K562 (cell line): Measurements from ENCODE around the gene SPATA24. TPM values are rescaled to one million over a fixed set of nuclear protein-coding genes. Genes with fewer than 3 reads are reported as not detected.
A peak's percentile ranks its signal among the peaks of the same experiment; 100 is the strongest.

ENCODE experiments used
- ATAC-seq: fragments of 200-7000 bp; cut with Tn5 transposase; 3 replicates; pipeline ENCODE4 v1.9.1; 2020; ENCODE audit warnings: moderate library complexity
- BruUV-seq: library from RNA; stranded (reverse); fragments of 400-500 nt; replicated peaks from 2 replicates; lab custom pipeline; 2021; lab: Mats Ljungman, UMichigan
- CTCF ChIA-PET: fragments of 300-600 bp; formaldehyde crosslinking; extraction: SDS; loops from one replicate; lab custom pipeline; 2021; ENCODE audit warnings: low intra/inter-chr PET ratio; lab: Yijun Ruan, JAX
- POLR2A ChIA-PET: fragments of 300-600, 350-650 bp; sonication (Branson Sonifier 250); formaldehyde crosslinking; extraction: SDS; loops from one replicate; lab custom pipeline; 2021; ENCODE audit warnings: antibody characterized with exemption, inconsistent platforms; lab: Yijun Ruan, JAX
- DNase-seq, 4 experiments: peaks; one replicate each; pipeline versions ENCODE4 v3.0.0 to v3.0.0-alpha.2; 2011 to 2018; ENCODE audit warnings: low spot score in 3 of 4, mixed read lengths in 3 of 4; ENCODE audit errors: extremely low read depth in 1 of 4
- FAIRE-seq: peaks from 2 replicates; lab custom pipeline; 2011; peaks lifted over from hg19 to GRCh38; lab: Jason Lieb, UNC
- H2AFZ ChIP-seq: 2 replicates; pipeline ENCODE4 v1.6.0; 2011; ENCODE audit warnings: low read depth, low read length, control low read depth, inconsistent platforms
- H3K27ac ChIP-seq: fragments of 200-600 bp; 3 replicates; pipeline ENCODE4 v1.8.0; 2011; ENCODE audit warnings: low read depth, mild to moderate bottlenecking, control low read depth, inconsistent platforms, low read length, moderate library complexity, mixed read lengths; ENCODE audit errors: extremely low read depth
- H3K27me3 ChIP-seq, 2 experiments: fragments of 300-600 bp in 1 of 2; 2 replicates in 1 of 2; 3 replicates in 1 of 2; pipeline versions ENCODE4 v1.6.0 to v1.8.0; 2011; ENCODE audit warnings: inconsistent platforms in 2 of 2, low read length in 2 of 2, mild to moderate bottlenecking in 1 of 2, mixed read lengths in 1 of 2, moderate library complexity in 1 of 2; ENCODE audit not compliant: control insufficient read depth in 2 of 2, insufficient read depth in 2 of 2
- H3K36me3 ChIP-seq: fragments of 300-600 bp; 3 replicates; pipeline ENCODE4 v1.8.0; 2011; ENCODE audit warnings: mild to moderate bottlenecking, low read length, inconsistent platforms; ENCODE audit not compliant: control insufficient read depth, insufficient read depth
- H3K4me1 ChIP-seq, 2 experiments: fragments of 200-600 bp in 1 of 2; replicated peaks in 1 of 2; 2 replicates in 1 of 2; 3 replicates in 1 of 2; pipeline versions ENCODE4 v1.5.1 to v1.8.0; 2011; ENCODE audit warnings: inconsistent platforms in 2 of 2, low read length in 2 of 2, mild to moderate bottlenecking in 1 of 2, mixed read lengths in 1 of 2, moderate library complexity in 1 of 2; ENCODE audit not compliant: control insufficient read depth in 2 of 2, insufficient read depth in 2 of 2
- H3K4me2 ChIP-seq: 2 replicates; pipeline ENCODE4 v1.6.1; 2011; ENCODE audit warnings: low read length, control low read depth, inconsistent platforms, mixed read lengths; ENCODE audit not compliant: insufficient read depth
- H3K4me3 ChIP-seq: fragments of 200-600 bp; sonication (generic), shearing (Covaris generic); 2 replicates; pipeline ENCODE4 v1.5.1; 2016; ENCODE audit warnings: control low read depth, inconsistent platforms
- H3K79me2 ChIP-seq: fragments of 200-600 bp; 3 replicates; pipeline ENCODE4 v1.8.0; 2011; ENCODE audit warnings: low read length, inconsistent platforms; ENCODE audit not compliant: control insufficient read depth, insufficient read depth
- H3K9ac ChIP-seq, 2 experiments: 2 replicates each; pipeline versions ENCODE4 v1.6.0 to v1.6.1; 2011; ENCODE audit warnings: low read depth in 2 of 2, low read length in 2 of 2, control low read depth in 1 of 2, inconsistent platforms in 1 of 2, mild to moderate bottlenecking in 1 of 2, mixed read lengths in 1 of 2; ENCODE audit not compliant: insufficient read depth in 1 of 2
- H3K9me1 ChIP-seq: one replicate; pipeline ENCODE4 v1.6.0; 2011; ENCODE audit warnings: inconsistent platforms, mild to moderate bottlenecking, low read length, moderate library complexity; ENCODE audit not compliant: control insufficient read depth, insufficient read depth
- H3K9me3 ChIP-seq: replicated peaks from 2 replicates; pipeline ENCODE4 v1.5.1; 2011; ENCODE audit warnings: low read depth, low read length, inconsistent platforms; ENCODE audit not compliant: control insufficient read depth, insufficient read depth
- H4K20me1 ChIP-seq: replicated peaks from 2 replicates; pipeline ENCODE4 v1.6.1; 2011; ENCODE audit warnings: low read length, inconsistent platforms, mixed read lengths; ENCODE audit not compliant: control insufficient read depth, insufficient read depth
- CXXC5 ChIP-seq: fragments of 250-450 bp; sonication (Bioruptor Pico); IDR thresholded peaks from 2 replicates; pipeline ENCODE4 v1.8.0; 2022; ENCODE audit warnings: inconsistent platforms, mild to moderate bottlenecking, moderate library complexity
- ILF3 ChIP-seq: fragments of 450-650 bp; IDR thresholded peaks from 2 replicates; pipeline ENCODE4 v1.6.1; 2018; ENCODE audit warnings: antibody characterized with exemption, mild to moderate bottlenecking, moderate library complexity, borderline replicate concordance
- MTA2 ChIP-seq: fragments of 450-650 bp; IDR thresholded peaks from 2 replicates; pipeline ENCODE4 v1.6.1; 2016; ENCODE audit warnings: low read depth
- NFXL1 ChIP-seq: fragments of 450-650 bp; formaldehyde crosslinking; IDR thresholded peaks from 2 replicates; pipeline ENCODE4 v1.4.0; 2021; ENCODE audit warnings: mild to moderate bottlenecking
- NR2C2 ChIP-seq, 2 experiments: fragments of 200-800 bp in 1 of 2; sonication (Bioruptor generic) in 1 of 2; sonication (generic) in 1 of 2; formaldehyde crosslinking in 1 of 2; IDR thresholded peaks; 2 replicates each; pipeline versions ENCODE4 v1.6.1 to v1.8.0; 2016 to 2022; ENCODE audit warnings: mild to moderate bottlenecking in 1 of 2, missing compliant biosample characterization in 1 of 2, missing genetic modification characterization in 1 of 2, missing genetic modification reagents in 1 of 2
- PML ChIP-seq: IDR thresholded peaks from 2 replicates; pipeline ENCODE4 v1.6.1; 2012; ENCODE audit warnings: low read length, inconsistent platforms
- SOX6 ChIP-seq: fragments of 450-650 bp; IDR thresholded peaks from 2 replicates; pipeline ENCODE4 v1.6.1; 2014; ENCODE audit warnings: mild to moderate bottlenecking
- STAT5A ChIP-seq: IDR thresholded peaks from 2 replicates; pipeline ENCODE4 v1.6.1; 2012; ENCODE audit warnings: low read length, inconsistent platforms, borderline replicate concordance
- TRIM24 ChIP-seq, 2 experiments: fragments of 450-650 bp; IDR thresholded peaks; 2 replicates each; pipeline ENCODE4 v1.6.1; 2016
- U2AF1 ChIP-seq: fragments of 200-400 bp; formaldehyde crosslinking; optimal IDR thresholded peaks from 2 replicates; pipeline ENCODE3; 2017; ENCODE audit warnings: mild to moderate bottlenecking, low read depth, low read length, moderate library complexity
- ZKSCAN8 ChIP-seq: fragments of 200-800 bp; sonication (Bioruptor generic); IDR thresholded peaks from 2 replicates; pipeline ENCODE4 v1.6.1; 2016; ENCODE audit warnings: missing genetic modification characterization, missing compliant biosample characterization
- ZNF561 ChIP-seq: fragments of 450-650 bp; formaldehyde crosslinking; conservative IDR thresholded peaks from 2 replicates; pipeline ENCODE4 v1.4.0; 2020; ENCODE audit warnings: mild to moderate bottlenecking, moderate library complexity
- ZNF780A ChIP-seq: fragments of 250-450 bp; sonication (Bioruptor Pico); IDR thresholded peaks from 2 replicates; pipeline ENCODE4 v1.5.0; 2021; ENCODE audit warnings: mild to moderate bottlenecking
- WGBS: fragments of 100-300 bp; shearing (Covaris generic); methylation state at CpG from one replicate; pipeline ENCODE4 v1.1.6; 2016; ENCODE audit warnings: low coverage, mixed read lengths; ENCODE audit not compliant: insufficient coverage; ENCODE audit errors: missing lambda C conversion rate; 5-methylcytosine and 5-hydroxymethylcytosine counted together
- in situ Hi-C: fragments of 300-500 bp; cut with MboI; formaldehyde crosslinking; loops from 4 replicates; pipeline ENCODE4 v1.15.0; 2018; ENCODE audit warnings: inconsistent platforms, mixed read lengths
- intact Hi-C: fragments of 100-400 bp; cut with micrococcal nuclease; formaldehyde crosslinking; loops from 2 replicates; pipeline ENCODE4 v1.14.2; 2022
- polyA plus RNA-seq, 8 experiments: library from polyadenylated mRNA; depleted of rRNA in 4 of 8; stranded (reverse) in 5 of 8; unstranded in 3 of 8; fragments of >200 nt; fragmentation: Nextera tagmentation in 2 of 8; fragmentation: Illumina TruSeq in 1 of 8; extraction: Ambion mirVana in 2 of 8; extraction: Trizol in 1 of 8; gene quantifications; 2 replicates each; pipeline versions ENCODE4 v1.2.1 to v1.2.3, GENCODE V29; 2011 to 2014; ENCODE audit warnings: inconsistent platforms in 1 of 8, missing spikeins in 1 of 8
- total RNA-seq, 7 experiments: library from RNA; depleted of rRNA in 6 of 7; stranded (reverse); fragments of >200 nt in 6 of 7; fragmentation: Illumina TruSeq in 2 of 7; extraction: Trizol in 2 of 7; gene quantifications; 2 replicates each; pipeline versions ENCODE4 v1.2.1 to v1.2.3, GENCODE V29; 2011 to 2021; ENCODE audit warnings: low replicate concordance in 1 of 7
- TF ChIP-seq, protein P1 (sequence below): fragments of 250-450 bp; sonication (Bioruptor Pico); IDR thresholded peaks from 2 replicates; pipeline ENCODE4 v1.4.0; 2020; ENCODE audit warnings: mild to moderate bottlenecking

SPATA24 gene
- total and polyA plus RNA-seq, 9 of the 15 experiments (the other 6 are each of a cell fraction or from before 2014, with no cell fraction given): 4.1 to 12.6 (median 8.0) TPM

DNA sequence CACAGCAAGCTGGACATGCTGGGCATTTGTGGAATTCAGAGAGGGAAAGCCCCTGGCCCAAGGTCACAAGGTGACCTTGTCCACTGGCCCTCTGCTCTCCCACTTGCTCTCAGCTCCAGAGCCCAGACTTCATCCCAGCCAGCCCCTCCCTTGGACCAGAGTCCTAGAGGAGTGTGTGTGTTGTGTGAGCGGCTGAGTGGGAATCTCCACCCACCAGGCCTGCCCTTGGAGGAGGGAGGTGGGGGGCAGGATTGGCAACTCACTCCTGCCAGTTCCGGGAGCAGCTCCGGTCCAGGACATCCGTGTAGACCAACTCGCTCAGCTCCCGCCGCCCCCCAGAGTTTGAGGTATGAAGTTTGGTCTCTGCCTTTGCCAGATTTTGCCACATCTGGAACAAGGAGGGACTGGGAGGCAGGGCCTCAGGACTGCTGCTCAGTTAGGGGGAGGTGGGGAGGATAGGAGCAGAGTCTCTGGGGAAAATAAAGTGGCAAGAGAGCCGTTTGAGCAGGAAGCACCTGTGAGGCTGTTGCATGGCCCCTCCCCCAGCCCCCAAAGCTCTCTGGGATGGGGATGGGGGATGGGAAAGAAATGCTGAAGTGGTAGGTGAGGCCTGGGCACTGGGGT lies 15.6 kb downstream of the SPATA24 start:
- FAIRE-seq: no peak
- Histone ChIP-seq H3K4me3 (no peak overlapping the region), H3K27ac (no peak overlapping the region), H3K79me2 (no peaks in the 10 kb centered on the region), H3K9me3 (no peaks in the 10 kb centered on the region; the same call in none of the 2 replicates), H3K9me1 (no peaks in the 10 kb centered on the region), H3K36me3 (no peaks in the 10 kb centered on the region), H2AFZ (no peak overlapping the region)
- 36% methylated on average over 2 of the region's 8 CpGs for WGBS
- intact Hi-C loops: no loop called here
- POLR2A ChIA-PET: interaction anchor here (0.6 to 1.3 kb wide), 6 partner anchors 10 to 1671 kb away, joined by 3 to 5 read pairs (median 3); no protein-coding TSS in a partner anchor
- CTCF ChIA-PET: interaction anchor here (1.0 kb wide), 1 partner anchor 399 kb away, joined by 3 read pairs; no protein-coding TSS in a partner anchor
- no peak for TF ChIP-seq ZKSCAN8 (CRISPR knock-in tag)
- TF ChIP-seq TRIM24 (IDR thresholded peaks at IDR 0.05): no peak
- no peak for TF ChIP-seq PML
- TF ChIP-seq ZNF561 (CRISPR knock-in tag): no peak
- TF ChIP-seq MTA2: no peak
- TF ChIP-seq STAT5A: no peak
- TF ChIP-seq U2AF1: no peak
- TF ChIP-seq, protein P1, sequence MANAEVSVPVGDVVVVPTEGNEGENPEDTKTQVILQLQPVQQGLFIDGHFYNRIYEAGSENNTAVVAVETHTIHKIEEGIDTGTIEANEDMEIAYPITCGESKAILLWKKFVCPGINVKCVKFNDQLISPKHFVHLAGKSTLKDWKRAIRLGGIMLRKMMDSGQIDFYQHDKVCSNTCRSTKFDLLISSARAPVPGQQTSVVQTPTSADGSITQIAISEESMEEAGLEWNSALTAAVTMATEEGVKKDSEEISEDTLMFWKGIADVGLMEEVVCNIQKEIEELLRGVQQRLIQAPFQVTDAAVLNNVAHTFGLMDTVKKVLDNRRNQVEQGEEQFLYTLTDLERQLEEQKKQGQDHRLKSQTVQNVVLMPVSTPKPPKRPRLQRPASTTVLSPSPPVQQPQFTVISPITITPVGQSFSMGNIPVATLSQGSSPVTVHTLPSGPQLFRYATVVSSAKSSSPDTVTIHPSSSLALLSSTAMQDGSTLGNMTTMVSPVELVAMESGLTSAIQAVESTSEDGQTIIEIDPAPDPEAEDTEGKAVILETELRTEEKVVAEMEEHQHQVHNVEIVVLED (CRISPR knock-in tag): no peak
- TF ChIP-seq NFXL1 (CRISPR knock-in tag): no peak
- no peak for TF ChIP-seq ZNF780A (CRISPR knock-in tag)
- no peak for TF ChIP-seq CXXC5
- TF ChIP-seq NR2C2 (CRISPR knock-in tag; IDR thresholded peaks at IDR 0.05): no peak
- no peak for TF ChIP-seq NR2C2 (tag; IDR thresholded peaks at IDR 0.05)
- no peak for TF ChIP-seq ILF3
- no peak for TF ChIP-seq SOX6
- TF ChIP-seq, all 486 proteins: peak for 0
- no peaks in the 10 kb centered on the region for H3K27me3 ChIP-seq
- peak overlapping the region in 1 of 2 experiments; percentile 60; a peak in 2 of 4 replicates for H3K9ac ChIP-seq
- ATAC-seq (no peak), DNase-seq (no peak)
- peaks cover 12 to 41% of the 10 kb centered on the region in 2 experiments; a peak in 4 of 5 replicates for H3K4me1 ChIP-seq
- BruUV-seq: no TSS peak
- H3K4me2 ChIP-seq: no peak overlapping the region
- no peaks in the 10 kb centered on the region for H4K20me1 ChIP-seq
- in situ Hi-C loops: no loop called here
